GM19099 (cell line): ENCODE results near the gene UNKL.
A peak's percentile ranks its signal among the peaks of the same experiment; 100 is the strongest.

Experiments
- POLR2A ChIP-seq: IDR thresholded peaks from 3 replicates; pipeline ENCODE4 v1.6.1; 2011; ENCODE audit warnings: low read depth; ENCODE audit not compliant: insufficient read length; ENCODE audit errors: extremely low read depth

The UNKL gene

GRCh38 chr16:1429012-1429411, 14.5 kb upstream of the UNKL start:
- no peak for TF ChIP-seq POLR2A

GRCh38 chr16:1428511-1428910, 14.0 kb upstream of the UNKL start:
- TF ChIP-seq POLR2A = no peak

GRCh38 chr16:1427473-1428461, 13.3 kb upstream of the UNKL start:
- no peak for TF ChIP-seq POLR2A

GRCh38 chr16:1426734-1427471, 12.4 kb upstream of the UNKL start:
- TF ChIP-seq POLR2A = no peak

GRCh38 chr16:1425616-1426370, 11.3 kb upstream of the UNKL start:
- TF ChIP-seq POLR2A = no peak

GRCh38 chr16:1424028-1424427, 9.5 kb upstream of the UNKL start:
- no peak for TF ChIP-seq POLR2A

- TF ChIP-seq POLR2A = no peak
Observed at GRCh38 chr16:1422076-1422475, 7.6 kb upstream of the UNKL start.

GRCh38 chr16:1420111-1420539, 5.6 kb upstream of the UNKL start:
- TF ChIP-seq POLR2A = no peak

GRCh38 chr16:1416521-1416941, 2.0 kb upstream of the UNKL start:
- no peak for TF ChIP-seq POLR2A

GRCh38 chr16:1413684-1414531, 596 bp downstream of the UNKL start:
- peak; percentile 31 for TF ChIP-seq POLR2A

GRCh38 chr16:1412847-1413246, 1.7 kb downstream of the UNKL start:
- no peak for TF ChIP-seq POLR2A

- peak; percentile 26 for TF ChIP-seq POLR2A
Observed at GRCh38 chr16:1408171-1408837, 6.2 kb downstream of the UNKL start.

- no peak for TF ChIP-seq POLR2A
Observed at GRCh38 chr16:1407753-1408152, 6.8 kb downstream of the UNKL start.

GRCh38 chr16:1403733-1404132, 10.8 kb downstream of the UNKL start:
- TF ChIP-seq POLR2A = no peak
